KOPT-K1 (cell line): ENCODE data around the gene PROSER2.
A peak's percentile ranks its signal among the peaks of the same experiment; 100 is the strongest.

Experiments
- H3K27ac ChIP-seq: fragments of 200-600 bp; sonication (generic); 2 replicates; pipeline ENCODE4 v1.5.1; 2016; ENCODE audit warnings: antibody characterized with exemption, mild to moderate bottlenecking, low read depth, low read length; ENCODE audit not compliant: poor library complexity, severe bottlenecking
- H3K36me3 ChIP-seq: fragments of 200-600 bp; sonication (generic); 2 replicates; pipeline ENCODE4 v1.5.1; 2017; ENCODE audit warnings: antibody characterized with exemption, mild to moderate bottlenecking, low read length, moderate library complexity; ENCODE audit not compliant: insufficient read depth
- H3K9me3 ChIP-seq: fragments of 200-600 bp; sonication (generic); 2 replicates; pipeline ENCODE4 v1.5.1; 2017; ENCODE audit warnings: antibody characterized with exemption, low read length, mild to moderate bottlenecking; ENCODE audit not compliant: insufficient read depth, poor library complexity, severe bottlenecking

PROSER2 gene

DNA sequence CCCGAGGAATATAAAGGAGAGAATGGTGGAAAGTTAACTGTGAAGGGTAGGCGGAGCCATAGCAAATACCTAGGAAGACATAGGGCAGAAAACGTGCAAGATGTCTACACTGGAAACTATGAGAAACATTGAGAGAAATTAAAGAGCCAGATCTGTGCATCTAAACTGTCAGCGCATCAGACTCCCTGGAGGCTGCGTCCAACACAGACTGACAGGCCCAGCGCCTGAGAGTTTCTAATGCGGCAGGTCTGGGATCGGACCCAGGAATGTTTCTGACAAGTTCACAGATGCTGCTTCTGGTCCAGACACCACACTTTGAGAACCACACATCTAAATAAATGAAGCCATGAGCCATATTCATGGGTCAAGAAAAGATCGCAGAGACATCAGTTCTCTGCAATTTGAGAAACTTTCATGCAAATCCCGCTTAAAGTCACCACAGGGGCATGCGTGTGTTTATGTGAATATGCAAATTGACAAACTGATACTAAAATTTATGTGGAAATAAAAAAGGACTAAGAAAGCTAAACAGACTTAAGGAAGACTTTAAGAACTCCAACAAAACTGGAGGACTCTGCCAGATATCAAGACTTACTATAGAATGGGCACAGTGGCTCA is 38.8 kb downstream of the PROSER2 start:
- no peaks in the 10 kb centered on the region for H3K36me3 ChIP-seq
- no peaks in the 10 kb centered on the region for H3K9me3 ChIP-seq
- H3K27ac ChIP-seq: no peak overlapping the region

DNA sequence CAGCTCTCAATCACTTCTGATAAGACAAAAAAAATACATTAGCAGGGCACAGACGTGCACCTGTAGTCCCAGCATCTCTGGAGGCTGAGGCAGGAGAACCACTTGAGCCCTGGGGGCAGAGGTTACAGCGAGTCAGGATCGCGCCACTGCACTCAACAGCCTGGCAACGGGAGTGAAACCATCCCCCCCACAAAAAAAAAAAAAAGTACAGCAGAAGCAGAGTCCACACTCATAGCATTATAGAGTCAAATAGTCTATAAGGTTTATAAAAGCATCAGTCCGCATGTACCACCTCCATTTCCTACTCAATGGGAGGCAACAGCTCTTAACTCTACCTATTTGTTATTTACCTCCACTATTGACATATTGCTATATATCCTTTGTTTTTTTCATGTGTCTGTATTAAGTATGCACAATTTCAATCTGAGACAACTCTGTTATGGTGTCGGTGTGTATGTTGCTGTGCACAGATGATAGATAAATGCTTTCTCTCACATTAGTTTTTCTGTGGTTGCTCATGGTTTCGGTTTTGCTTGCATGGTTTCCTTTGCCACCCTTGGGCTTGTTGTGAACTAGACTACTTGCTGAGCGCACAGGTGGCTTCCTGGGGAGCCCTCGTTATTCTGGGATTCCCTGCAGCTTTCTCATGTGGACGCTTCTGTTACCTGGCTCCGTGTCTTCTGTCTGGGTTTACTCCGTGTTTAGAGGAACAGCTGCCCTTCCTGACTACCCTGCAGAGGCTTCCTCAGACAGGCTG is 40.4 kb downstream of the PROSER2 start:
- H3K27ac ChIP-seq: no peak overlapping the region
- no peaks in the 10 kb centered on the region for H3K36me3 ChIP-seq
- H3K9me3 ChIP-seq: no peaks in the 10 kb centered on the region

DNA sequence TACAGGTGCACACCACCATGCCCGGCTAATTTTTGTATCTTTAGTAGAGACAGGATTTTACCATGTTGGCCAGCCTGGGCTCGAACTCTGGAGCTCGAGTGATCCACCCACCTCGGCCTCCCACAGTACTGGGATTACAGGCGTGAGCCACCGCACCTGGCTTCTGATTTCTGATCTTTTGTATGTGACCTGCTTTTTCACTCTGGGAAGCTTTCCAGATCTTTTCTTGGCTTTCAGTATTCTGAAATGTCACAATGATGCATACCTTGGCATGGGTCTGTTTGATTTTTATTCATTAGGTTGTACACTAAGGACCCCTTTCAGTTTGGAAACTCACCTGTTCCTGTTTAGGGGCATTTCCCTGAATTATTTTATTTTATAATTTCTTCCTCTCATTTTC is 41.6 kb downstream of the PROSER2 start:
- Histone ChIP-seq H3K9me3 (no peaks in the 10 kb centered on the region), H3K27ac (no peak overlapping the region), H3K36me3 (no peaks in the 10 kb centered on the region)

DNA sequence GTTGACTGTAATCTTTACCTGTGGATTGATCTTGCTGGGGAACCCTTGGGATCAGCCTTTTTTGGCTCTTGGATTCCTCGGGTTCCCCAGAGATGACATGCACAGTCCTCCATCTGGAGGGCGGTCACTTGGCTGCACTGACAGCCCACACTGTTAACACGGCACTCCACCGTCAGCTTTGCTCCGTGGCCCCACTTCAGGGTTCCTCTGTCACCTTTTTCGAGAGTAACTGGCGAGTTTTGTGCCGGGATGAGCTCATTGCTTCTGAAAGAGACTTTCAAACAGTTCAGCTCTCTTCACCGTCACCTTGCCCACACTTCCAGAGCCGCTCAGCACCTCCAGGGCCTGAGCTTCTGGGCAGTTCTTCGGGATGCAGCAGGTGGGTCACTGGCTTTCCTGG is 42.4 kb downstream of the PROSER2 start:
- H3K36me3 ChIP-seq: no peaks in the 10 kb centered on the region
- no peak overlapping the region for H3K27ac ChIP-seq
- no peaks in the 10 kb centered on the region for H3K9me3 ChIP-seq

DNA sequence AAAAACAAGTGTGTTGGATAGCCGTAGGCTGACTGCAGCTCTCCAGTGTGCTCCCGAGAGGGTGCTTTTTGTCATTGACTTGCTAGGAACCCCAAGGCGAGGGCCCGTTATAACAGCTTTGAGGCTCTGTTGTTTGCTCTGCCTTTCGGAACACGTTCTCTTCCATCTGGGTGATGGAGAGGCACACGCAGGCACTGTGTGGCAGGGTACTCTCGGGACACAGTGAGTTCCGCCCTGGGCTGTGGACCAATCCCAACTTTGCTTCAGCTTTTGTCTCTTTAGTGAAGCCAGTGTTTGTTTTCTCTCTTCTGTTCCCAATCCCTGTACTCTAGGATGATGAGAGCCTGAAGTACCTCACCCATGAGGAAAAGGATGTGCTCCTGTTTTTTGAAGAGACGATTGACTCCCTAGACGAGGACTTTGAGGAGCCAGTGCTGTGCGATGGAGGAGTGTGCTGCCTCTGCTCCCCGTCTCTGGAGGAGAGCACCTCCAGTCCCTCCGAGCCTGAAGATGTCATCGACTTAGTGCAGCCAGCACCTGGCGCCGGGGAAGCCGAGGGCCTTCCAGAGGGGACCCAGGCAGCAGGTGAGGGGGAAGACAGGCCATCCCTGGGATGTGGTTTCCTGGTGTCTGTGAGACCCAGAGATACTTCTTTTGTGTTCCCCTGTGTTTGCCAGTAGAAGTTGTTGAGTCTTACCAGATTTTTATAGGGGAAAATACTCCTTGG is 43.2 kb downstream of the PROSER2 start:
- Histone ChIP-seq H3K36me3 (no peaks in the 10 kb centered on the region), H3K9me3 (no peaks in the 10 kb centered on the region), H3K27ac (no peak overlapping the region)

DNA sequence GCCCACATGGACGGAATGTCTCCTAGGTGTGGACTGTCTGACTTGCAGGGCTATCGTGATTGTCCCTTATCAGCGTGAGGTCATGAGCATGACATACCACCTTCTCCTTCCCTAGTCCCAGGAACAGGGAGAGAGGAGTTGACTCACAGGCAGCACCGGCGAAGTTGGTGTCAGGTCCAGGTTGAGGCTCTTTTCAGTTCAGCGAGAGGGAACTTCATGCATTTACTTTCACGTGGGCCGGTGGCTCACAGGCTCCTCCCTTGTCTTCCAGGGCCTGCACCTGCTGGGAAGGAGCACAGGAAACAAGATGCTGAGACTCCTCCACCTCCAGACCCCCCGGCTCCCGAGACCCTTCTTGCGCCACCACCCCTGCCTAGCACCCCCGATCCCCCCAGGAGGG is 46.1 kb downstream of the PROSER2 start:
- Histone ChIP-seq H3K9me3 (no peaks in the 10 kb centered on the region), H3K36me3 (no peaks in the 10 kb centered on the region), H3K27ac (no peak overlapping the region)

DNA sequence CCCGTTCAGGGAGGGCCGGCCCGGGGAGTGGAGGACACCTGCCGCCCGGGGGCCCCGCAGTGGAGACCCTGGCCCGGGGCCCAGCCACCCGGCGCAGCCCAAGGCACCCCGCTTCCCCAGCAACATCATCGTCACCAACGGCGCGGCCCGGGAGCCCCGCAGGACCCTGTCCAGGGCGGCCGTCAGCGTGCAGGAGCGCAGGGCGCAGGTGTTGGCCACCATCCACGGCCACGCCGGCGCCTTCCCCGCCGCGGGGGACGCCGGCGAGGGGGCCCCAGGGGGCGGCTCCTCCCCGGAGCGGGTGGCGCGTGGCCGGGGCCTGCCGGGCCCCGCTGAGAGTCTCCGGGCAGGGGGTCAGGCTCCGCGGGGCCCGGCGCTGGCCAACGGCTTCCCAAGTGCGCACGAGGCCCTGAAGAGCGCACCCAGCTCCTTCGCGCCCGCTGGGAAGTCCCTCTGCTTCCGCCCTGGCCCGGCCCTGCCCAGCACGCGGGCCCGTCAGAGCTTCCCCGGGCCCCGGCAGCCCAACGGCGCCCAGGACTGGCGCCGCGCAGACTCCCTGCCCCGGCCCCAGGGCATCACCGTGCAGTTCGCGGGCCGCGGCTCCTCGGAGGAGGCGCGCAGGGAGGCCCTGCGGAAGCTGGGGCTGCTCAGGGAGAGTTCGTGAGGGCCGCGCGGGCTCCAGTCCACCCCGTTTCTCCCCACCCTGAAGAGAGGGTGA is 46.7 kb downstream of the PROSER2 start:
- H3K36me3 ChIP-seq: no peaks in the 10 kb centered on the region
- H3K27ac ChIP-seq: no peak overlapping the region

DNA sequence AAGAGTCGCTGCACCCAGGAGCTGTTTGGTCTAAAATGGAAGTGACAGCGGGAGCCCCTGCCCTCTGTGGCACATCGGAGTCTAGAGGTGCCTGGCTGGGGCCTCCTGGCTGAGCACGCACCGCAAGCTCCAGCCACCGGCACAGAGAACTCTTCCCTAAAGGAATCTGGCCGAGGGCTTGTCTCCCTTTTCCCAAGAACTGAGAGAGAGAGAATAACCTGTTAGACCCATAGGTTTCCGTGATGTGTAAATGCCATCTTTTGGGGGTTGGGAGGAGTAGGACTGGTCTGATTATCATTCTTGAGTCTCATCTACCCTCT is 47.3 kb downstream of the PROSER2 start:
- Histone ChIP-seq H3K36me3 (no peaks in the 10 kb centered on the region), H3K9me3 (no peaks in the 10 kb centered on the region), H3K27ac (no peak overlapping the region)

More for the DNA sequence above, 46.7 kb downstream of the PROSER2 start:
- no peaks in the 10 kb centered on the region for H3K9me3 ChIP-seq

DNA sequence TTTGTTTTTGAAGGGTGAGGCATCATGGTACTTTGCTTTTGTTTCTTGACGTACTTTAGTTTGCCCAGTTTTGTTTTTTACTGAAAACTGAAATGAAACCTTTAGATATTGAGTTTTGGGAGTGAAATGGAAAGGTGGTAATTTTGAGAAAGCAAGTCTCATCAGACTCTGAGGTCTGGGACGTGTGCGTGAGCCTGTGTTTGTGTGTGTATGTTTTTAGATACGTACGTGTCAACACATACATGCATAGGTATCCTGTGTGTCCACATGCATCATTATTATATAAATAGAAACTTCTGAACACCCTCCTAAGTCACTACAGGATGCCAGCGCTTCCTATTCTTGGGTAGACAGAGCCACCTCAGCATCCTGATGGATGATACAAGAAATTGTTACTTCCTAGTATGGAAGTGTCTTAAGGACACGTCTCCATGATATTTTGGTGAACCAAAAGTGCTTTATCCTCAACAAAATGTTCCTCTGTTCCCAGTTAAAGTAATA is 47.8 kb downstream of the PROSER2 start:
- Histone ChIP-seq H3K9me3 (no peaks in the 10 kb centered on the region), H3K27ac (no peak overlapping the region), H3K36me3 (no peaks in the 10 kb centered on the region)

DNA sequence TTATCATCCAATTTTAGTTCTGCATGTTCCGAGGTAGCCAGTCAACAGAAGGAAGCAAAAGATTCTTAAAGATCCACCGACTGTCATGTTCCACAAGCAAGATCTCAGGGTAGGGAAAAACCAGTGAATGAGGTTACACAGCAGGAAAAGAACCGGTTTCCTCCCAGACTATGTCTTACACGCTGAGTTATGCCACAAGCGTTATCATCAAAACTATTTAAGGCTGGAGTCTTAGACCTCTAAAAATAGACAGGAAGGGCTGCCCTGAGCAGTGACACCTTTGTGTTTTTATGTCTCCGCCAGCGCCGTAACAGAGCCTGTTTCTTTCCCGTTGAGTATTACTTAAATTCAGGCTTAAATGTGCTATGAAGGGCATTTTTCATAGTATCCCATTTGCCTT is 48.3 kb downstream of the PROSER2 start:
- Histone ChIP-seq H3K9me3 (no peaks in the 10 kb centered on the region), H3K36me3 (no peaks in the 10 kb centered on the region), H3K27ac (no peak overlapping the region)

DNA sequence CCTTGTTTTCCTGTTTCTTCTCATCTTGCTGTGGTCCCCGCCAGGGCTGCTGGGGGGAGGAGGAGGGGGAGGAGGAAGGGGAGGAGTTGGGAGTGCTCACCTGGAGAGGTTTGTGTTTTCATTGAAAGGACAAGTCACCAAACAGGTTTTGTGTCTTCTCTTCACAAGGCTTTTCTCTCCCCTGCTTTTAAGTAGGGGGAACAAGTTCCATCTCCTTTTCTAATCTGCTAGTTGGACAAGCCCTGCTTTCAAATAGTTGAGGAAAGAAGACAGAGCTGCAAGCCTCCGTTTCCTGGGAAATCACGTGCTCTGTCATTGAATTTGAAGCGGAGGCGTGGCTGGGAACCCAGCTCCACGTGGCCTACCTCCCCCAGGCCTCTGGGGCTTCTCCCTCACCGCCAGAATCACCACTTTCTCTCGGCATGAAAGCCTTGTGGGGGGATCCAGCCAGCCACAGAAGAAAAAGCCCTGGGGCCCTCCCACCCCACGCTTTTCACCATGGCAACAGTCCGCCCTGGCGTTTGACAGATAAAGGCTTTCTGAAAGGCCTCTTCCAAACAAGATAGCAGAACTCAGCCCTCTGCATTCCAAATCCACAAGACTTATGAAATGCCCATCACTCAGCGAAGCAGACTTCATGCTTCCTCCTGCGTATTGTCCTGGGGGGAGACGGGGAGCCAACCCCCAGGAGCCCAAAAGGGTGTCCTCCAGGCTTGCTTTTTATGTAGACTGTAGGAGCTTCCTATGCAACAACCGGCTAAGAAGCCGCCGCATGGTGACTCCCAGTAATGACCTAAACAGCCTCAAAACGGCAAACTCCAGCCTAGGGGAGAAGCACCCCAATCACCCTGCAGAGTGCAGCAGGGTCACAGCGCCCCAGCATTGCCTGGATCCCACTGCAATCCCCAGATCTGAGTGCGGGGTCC is 51.7 kb downstream of the PROSER2 start:
- no peaks in the 10 kb centered on the region for H3K36me3 ChIP-seq
- H3K9me3 ChIP-seq: no peaks in the 10 kb centered on the region
- peak overlapping the region; percentile 6 for H3K27ac ChIP-seq

DNA sequence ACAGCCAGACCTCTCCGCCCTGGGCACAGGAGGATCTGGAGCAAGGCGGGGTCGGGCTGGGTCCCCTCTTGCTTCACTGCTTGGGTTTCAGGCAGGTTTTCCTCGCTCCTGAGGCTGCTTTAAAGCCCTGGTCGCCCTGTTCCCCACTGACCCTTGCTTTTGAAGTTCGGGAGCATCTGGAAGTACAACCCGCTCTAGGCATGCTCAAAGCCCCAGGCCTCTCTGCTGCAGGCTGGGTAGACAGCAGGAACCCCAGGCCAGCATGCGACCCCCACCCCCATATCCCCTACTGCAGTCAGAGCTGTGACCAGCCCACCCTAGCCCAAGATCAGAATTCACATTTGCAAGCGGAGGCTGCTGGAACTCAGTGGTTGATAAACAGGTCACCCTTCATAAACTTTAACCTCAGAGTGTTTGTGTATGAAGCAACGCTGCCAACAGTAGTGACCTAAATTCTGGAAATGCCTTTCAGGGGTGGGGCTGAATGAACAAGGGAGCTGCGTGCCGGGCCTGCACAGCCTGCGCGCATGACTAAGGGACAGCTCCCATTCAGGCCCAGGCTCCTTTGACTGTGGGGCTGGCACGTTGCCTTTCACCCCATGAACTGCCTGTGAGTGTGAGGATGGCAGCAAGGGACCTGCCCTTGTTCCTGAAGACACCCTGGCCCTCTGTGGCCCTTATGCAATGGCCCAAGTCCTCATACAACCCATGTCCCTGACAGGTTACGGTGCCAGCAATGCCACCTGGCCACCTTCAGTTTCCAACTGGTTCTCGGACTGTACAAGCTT is 52.5 kb downstream of the PROSER2 start:
- Histone ChIP-seq H3K9me3 (no peaks in the 10 kb centered on the region), H3K27ac (no peak overlapping the region), H3K36me3 (no peaks in the 10 kb centered on the region)

DNA sequence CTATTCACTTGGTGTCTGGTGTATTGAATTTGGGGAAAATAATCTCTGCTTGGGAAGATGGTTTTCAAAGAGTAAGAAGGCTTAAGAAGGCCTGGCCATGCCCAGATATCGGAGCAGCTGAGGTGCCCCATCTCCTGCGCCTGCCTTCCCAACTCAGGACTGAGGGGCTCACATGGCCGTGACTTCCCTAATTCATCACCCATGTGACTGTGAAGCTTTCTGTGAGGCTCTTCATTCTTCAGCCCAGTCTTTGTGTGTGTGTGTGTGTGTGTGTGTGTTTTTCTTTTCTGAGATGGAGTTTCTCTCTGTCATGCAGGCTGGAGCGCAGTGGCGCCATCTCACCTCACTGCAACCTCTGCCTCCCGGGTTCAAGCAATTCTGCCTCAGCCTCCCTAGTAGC is 53.2 kb downstream of the PROSER2 start:
- H3K9me3 ChIP-seq: no peaks in the 10 kb centered on the region
- no peak overlapping the region for H3K27ac ChIP-seq
- H3K36me3 ChIP-seq: no peaks in the 10 kb centered on the region
